HepG2 (cell line): ENCODE results near the gene CBL. TPM values are rescaled to one million over a fixed set of nuclear protein-coding genes. Genes with fewer than 3 reads are reported as not detected.

Source experiments
- ATAC-seq: fragments of 200-7000 bp; cut with Tn5 transposase; 3 replicates; pipeline ENCODE4 v1.9.1; 2020; ENCODE audit warnings: mild to moderate bottlenecking, moderate library complexity
- BruUV-seq: library from RNA; stranded (reverse); fragments of 400-500 nt; replicated peaks from 2 replicates; lab custom pipeline; 2021; lab: Mats Ljungman, UMichigan
- CTCF ChIA-PET: fragments of 300-600 bp; formaldehyde crosslinking; extraction: SDS; loops from one replicate; lab custom pipeline; 2021; ENCODE audit warnings: low total read pairs, inconsistent platforms, low intra/inter-chr PET ratio; lab: Yijun Ruan, JAX
- POLR2A ChIA-PET: fragments of 350-600 bp; sonication (Branson Sonifier 250); formaldehyde crosslinking; loops from one replicate; lab custom pipeline; 2020; ENCODE audit warnings: antibody characterized with exemption, inconsistent platforms; lab: Yijun Ruan, JAX
- DNase-seq: peaks from one replicate; pipeline ENCODE4 v3.0.0-alpha.2; 2015; ENCODE audit warnings: low spot score
- FAIRE-seq: peaks from 3 replicates; lab custom pipeline; 2011; peaks lifted over from hg19 to GRCh38; lab: Jason Lieb, UNC
- H2AFZ ChIP-seq: one replicate; pipeline ENCODE4 v1.6.1; 2011; ENCODE audit warnings: low read length, inconsistent platforms
- H3K27ac ChIP-seq: fragments of 300-600 bp; 3 replicates; pipeline ENCODE4 v1.8.0; 2011; ENCODE audit warnings: mixed run types, mild to moderate bottlenecking, mixed read lengths, low read length, inconsistent platforms; ENCODE audit not compliant: insufficient read depth; ENCODE audit errors: extremely low read length
- H3K27me3 ChIP-seq, 2 experiments: fragments of 200-600 bp in 1 of 2; 2 replicates in 1 of 2; 3 replicates in 1 of 2; pipeline versions ENCODE4 v1.6.0 to v1.8.0; 2011; ENCODE audit warnings: low read length in 2 of 2, mild to moderate bottlenecking in 2 of 2, moderate library complexity in 2 of 2, inconsistent platforms in 1 of 2; ENCODE audit not compliant: insufficient read depth in 2 of 2, control insufficient read depth in 1 of 2
- H3K36me3 ChIP-seq, 2 experiments: fragments of 200-600 bp in 1 of 2; replicated peaks in 1 of 2; 2 replicates in 1 of 2; 3 replicates in 1 of 2; pipeline versions ENCODE4 v1.5.1 to v1.8.0; 2011; ENCODE audit warnings: low read length in 2 of 2, inconsistent platforms in 1 of 2; ENCODE audit not compliant: insufficient read depth in 2 of 2, control insufficient read depth in 1 of 2
- H3K4me1 ChIP-seq: 2 replicates; pipeline ENCODE4 v1.5.1; 2012; ENCODE audit warnings: low read length, inconsistent platforms; ENCODE audit not compliant: insufficient read depth
- H3K4me2 ChIP-seq: 2 replicates; pipeline ENCODE4 v1.6.0; 2011; ENCODE audit warnings: low read depth, low read length, inconsistent platforms
- H3K4me3 ChIP-seq, 3 experiments: fragments of 200-600 bp in 1 of 3; sonication (generic), shearing (Covaris generic) in 1 of 3; replicated peaks in 1 of 3; 2 replicates each; pipeline ENCODE4 v1.5.1; 2011 to 2016; ENCODE audit warnings: low read length in 3 of 3, inconsistent platforms in 2 of 3, low read depth in 2 of 3, mild to moderate bottlenecking in 2 of 3, control low read depth in 1 of 3, mixed read lengths in 1 of 3; ENCODE audit not compliant: insufficient read depth in 1 of 3
- H3K79me2 ChIP-seq: one replicate; pipeline ENCODE4 v1.6.1; 2011; ENCODE audit warnings: low read length, inconsistent platforms; ENCODE audit not compliant: insufficient read depth
- H3K9ac ChIP-seq: 2 replicates; pipeline ENCODE4 v1.6.0; 2011; ENCODE audit warnings: mild to moderate bottlenecking, low read depth, low read length, inconsistent platforms; ENCODE audit not compliant: insufficient read depth
- H3K9me3 ChIP-seq: 2 replicates; pipeline ENCODE4 v1.5.1; 2012; ENCODE audit warnings: mild to moderate bottlenecking, low read length
- H4K20me1 ChIP-seq: 2 replicates; pipeline ENCODE4 v1.6.0; 2011; ENCODE audit warnings: inconsistent platforms, mild to moderate bottlenecking, low read length, moderate library complexity; ENCODE audit not compliant: insufficient read depth
- FOXA3 ChIP-seq: IDR thresholded peaks from 2 replicates; pipeline ENCODE4 v1.6.1; 2016; ENCODE audit warnings: missing genetic modification reagents, missing compliant biosample characterization
- HOXD1 ChIP-seq: sonication (generic); formaldehyde crosslinking; IDR thresholded peaks from 2 replicates; pipeline ENCODE4 v1.5.0; 2020; ENCODE audit warnings: missing genetic modification reagents
- KDM2A ChIP-seq: sonication (generic); formaldehyde crosslinking; IDR thresholded peaks from 2 replicates; pipeline ENCODE4 v1.4.0; 2020; ENCODE audit warnings: low read depth, missing genetic modification reagents, borderline replicate concordance
- KDM6A ChIP-seq: IDR thresholded peaks from 2 replicates; pipeline ENCODE4 v1.6.1; 2016; ENCODE audit warnings: low read depth
- MXI1 ChIP-seq: IDR thresholded peaks from 3 replicates; pipeline ENCODE4 v1.6.1; 2012; ENCODE audit warnings: low read depth, low read length, inconsistent platforms, borderline replicate concordance
- TARDBP ChIP-seq: sonication (generic); formaldehyde crosslinking; IDR thresholded peaks from 2 replicates; pipeline ENCODE4 v1.8.0; 2022; ENCODE audit warnings: mild to moderate bottlenecking, missing genetic modification reagents
- ZNF230 ChIP-seq: sonication (generic); formaldehyde crosslinking; IDR thresholded peaks from 2 replicates; pipeline ENCODE4 v1.4.0; 2020; ENCODE audit warnings: mild to moderate bottlenecking, missing genetic modification reagents
- ZNF644 ChIP-seq: IDR thresholded peaks from 2 replicates; pipeline ENCODE4 v1.6.1; 2016; ENCODE audit warnings: low read depth
- in situ Hi-C: cut with HindIII; loops from 2 replicates; pipeline ENCODE4 v1.10.0; 2017; ENCODE audit warnings: low pct_unique_long_range_greater_than_20kb; ENCODE audit not compliant: extremely low pct_ligation_motif_present
- intact Hi-C: fragments of 100-400 bp; cut with micrococcal nuclease; formaldehyde crosslinking; loops from one replicate; pipeline ENCODE4 v1.10.0; 2022; ENCODE audit not compliant: unreplicated experiment
- polyA plus RNA-seq, 8 experiments: library from polyadenylated mRNA; depleted of rRNA in 3 of 8; stranded (reverse) in 7 of 8; unstranded in 1 of 8; fragments of >200 nt; fragmentation: Illumina TruSeq in 4 of 8; extraction: Trizol in 4 of 8; gene quantifications; 2 replicates each; pipeline versions ENCODE4 v1.2.1 to v1.2.3, GENCODE V29; 2011 to 2016; ENCODE audit warnings: low read depth in 4 of 8, missing spikeins in 1 of 8, mixed read lengths in 1 of 8; ENCODE audit not compliant: insufficient read depth in 1 of 8
- total RNA-seq, 5 experiments: library from RNA; depleted of rRNA; stranded (reverse); fragments of >200 nt; fragmentation: Illumina TruSeq; extraction: Trizol; gene quantifications; 2 replicates each; pipeline ENCODE4 v1.2.3, GENCODE V29; 2016; ENCODE audit warnings: low read depth in 1 of 5

Gene CBL
- total and polyA plus RNA-seq, 2 of the 13 experiments (the other 11 are each of a cell fraction or from before 2014, with no cell fraction given) = 6.6 to 7.4 TPM

DNA sequence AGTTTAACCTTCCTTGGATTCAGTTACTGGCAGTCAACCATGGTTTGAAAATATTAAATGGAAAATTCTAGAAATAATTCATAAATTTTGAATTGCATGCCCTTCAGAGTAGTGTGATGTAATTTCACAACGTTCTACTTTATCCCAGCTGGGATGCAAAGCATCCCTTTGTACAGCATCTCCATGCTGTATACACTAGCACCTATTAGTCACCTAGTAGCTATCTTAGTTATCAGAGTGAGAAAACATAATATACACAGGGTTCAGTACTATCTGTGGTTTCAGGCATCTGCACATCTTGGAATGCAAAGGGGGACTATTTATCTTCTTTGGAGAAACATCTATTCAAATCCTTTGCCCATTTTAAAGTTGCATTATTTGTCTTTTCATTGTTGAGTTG lies 30.8 kb downstream of the CBL start (continued):
- TF ChIP-seq ZNF644 (CRISPR knock-in tag) = no peak

DNA sequence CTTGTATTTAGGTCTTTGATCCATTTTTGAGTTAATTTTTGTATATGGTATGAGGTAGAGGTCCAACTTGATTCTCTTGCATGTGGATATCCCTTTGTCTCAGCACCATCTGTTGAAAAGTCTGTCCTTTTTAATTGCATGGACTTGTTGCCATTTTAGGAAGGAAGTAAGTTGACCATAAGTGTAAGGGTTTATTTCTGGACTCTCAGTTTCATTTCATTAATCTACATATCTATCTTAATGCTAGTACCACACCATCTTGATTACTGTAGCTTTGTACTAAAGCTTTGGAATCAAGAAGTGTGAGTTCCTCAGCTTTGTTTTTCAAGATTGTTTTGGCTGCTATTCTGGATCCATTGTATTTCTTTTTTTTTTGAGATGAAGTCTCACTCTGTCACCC lies 31.4 kb downstream of the CBL start:
- TF ChIP-seq TARDBP (CRISPR knock-in tag) (no peak), HOXD1 (CRISPR knock-in tag) (no peak), KDM6A (CRISPR knock-in tag) (no peak), ZNF230 (CRISPR knock-in tag) (no peak), KDM2A (CRISPR knock-in tag) (no peak), FOXA3 (CRISPR knock-in tag) (no peak), MXI1 (no peak)
- no peak for ATAC-seq
- FAIRE-seq = no peak
- intact Hi-C loops (no loop called here), in situ Hi-C loops (no loop called here)
- Histone ChIP-seq H3K4me3 (no peak overlapping the region), H3K9me3 (no peaks in the 10 kb centered on the region), H3K4me1 (no peaks in the 10 kb centered on the region), H3K4me2 (no peak overlapping the region), H2AFZ (no peak overlapping the region), H3K36me3 (peaks cover 0 to 6% of the 10 kb centered on the region in 2 experiments; a peak in 3 of 5 replicates), H3K9ac (no peak overlapping the region), H3K79me2 (no peaks in the 10 kb centered on the region), H3K27ac (no peak overlapping the region), H3K27me3 (no peaks in the 10 kb centered on the region), H4K20me1 (no peaks in the 10 kb centered on the region)
- no TSS peak for BruUV-seq
- CTCF ChIA-PET = no interaction called here
- DNase-seq = no peak
- POLR2A ChIA-PET = no interaction called here
